Caco-2 (cell line): ENCODE data around the gene ZNF880. TPM values are rescaled to one million over a fixed set of nuclear protein-coding genes. Genes with fewer than 3 reads are reported as not detected.
A peak's percentile ranks its signal among the peaks of the same experiment; 100 is the strongest.

ENCODE experiments used
- BruUV-seq: library from RNA; stranded (reverse); fragments of 400-500 nt; replicated peaks from 2 replicates; lab custom pipeline; 2021; lab: Mats Ljungman, UMichigan
- CTCF ChIA-PET: fragments of 300-600 bp; sonication (Branson Sonifier 250); formaldehyde crosslinking; loops from one replicate; lab custom pipeline; 2022; ENCODE audit warnings: antibody characterized with exemption; lab: Charles Lee
- POLR2A ChIA-PET: fragments of 300-600 bp; sonication (Branson Sonifier 250); formaldehyde crosslinking; loops from one replicate; lab custom pipeline; 2022; ENCODE audit warnings: antibody characterized with exemption; lab: Charles Lee
- DNase-seq, 2 experiments: peaks; one replicate each; pipeline versions ENCODE4 v3.0.0 to v3.0.0-alpha.2; 2020 to 2022
- H3K27me3 ChIP-seq: replicated peaks from 2 replicates; pipeline ENCODE4 v1.6.0; 2011; ENCODE audit warnings: low read length; ENCODE audit not compliant: control insufficient read depth, insufficient read depth
- H3K36me3 ChIP-seq: 2 replicates; pipeline ENCODE4 v1.5.1; 2011; ENCODE audit warnings: low read length; ENCODE audit not compliant: control insufficient read depth, insufficient read depth
- H3K4me1 ChIP-seq: fragments of 250-450 bp; sonication (Bioruptor Pico); 2 replicates; pipeline ENCODE4 v1.5.1; 2020; ENCODE audit warnings: mild to moderate bottlenecking
- H3K4me3 ChIP-seq: 2 replicates; pipeline ENCODE4 v1.5.1; 2011; ENCODE audit warnings: low read depth, mild to moderate bottlenecking, control low read depth, low read length
- H3K9me3 ChIP-seq: fragments of 250-450 bp; sonication (Bioruptor Pico); 2 replicates; pipeline ENCODE4 v1.5.1; 2020; ENCODE audit warnings: mild to moderate bottlenecking, moderate library complexity
- H3K27ac Mint-ChIP-seq: one replicate; pipeline ENCODE4 v1.8.0; 2022; ENCODE audit warnings: mixed read lengths; ENCODE audit not compliant: unreplicated experiment
- H3K27me3 Mint-ChIP-seq: one replicate; pipeline ENCODE4 v1.8.0; 2022; ENCODE audit warnings: mixed read lengths; ENCODE audit not compliant: insufficient read depth, unreplicated experiment
- H3K36me3 Mint-ChIP-seq: one replicate; pipeline ENCODE4 v1.8.0; 2022; ENCODE audit warnings: mild to moderate bottlenecking, mixed read lengths; ENCODE audit not compliant: insufficient read depth, unreplicated experiment
- H3K4me1 Mint-ChIP-seq: one replicate; pipeline ENCODE4 v1.8.0; 2022; ENCODE audit warnings: low read depth, mixed read lengths; ENCODE audit not compliant: unreplicated experiment
- H3K4me3 Mint-ChIP-seq: one replicate; pipeline ENCODE4 v1.8.0; 2022; ENCODE audit warnings: mild to moderate bottlenecking, moderate library complexity, mixed read lengths; ENCODE audit not compliant: unreplicated experiment
- H3K9me3 Mint-ChIP-seq: one replicate; pipeline ENCODE4 v1.8.0; 2022; ENCODE audit warnings: mixed read lengths; ENCODE audit not compliant: unreplicated experiment
- CTCF ChIP-seq, 2 experiments: fragments of 200-600 bp in 1 of 2; IDR thresholded peaks; 1 replicate in 1 of 2; 2 replicates in 1 of 2; pipeline versions ENCODE4 v1.5.1 to v1.8.0; 2011 to 2022; ENCODE audit warnings: antibody characterized with exemption in 1 of 2, control low read depth in 1 of 2, inconsistent platforms in 1 of 2, low read depth in 1 of 2, low read length in 1 of 2, mild to moderate bottlenecking in 1 of 2, moderate library complexity in 1 of 2; ENCODE audit not compliant: insufficient read depth in 1 of 2, severe bottlenecking in 1 of 2, unreplicated experiment in 1 of 2
- intact Hi-C: fragments of 100-400 bp; cut with micrococcal nuclease; formaldehyde crosslinking; loops from one replicate; pipeline ENCODE4 v1.10.0; 2022; ENCODE audit not compliant: unreplicated experiment
- total RNA-seq: library from RNA; stranded (reverse); gene quantifications from 2 replicates; pipeline ENCODE4 v1.2.3, GENCODE V29; 2022

The ZNF880 gene
- total RNA-seq, 1 experiment from 2014 or later: 2.0 TPM

GRCh38 chr19:52343548-52343947 is 26.2 kb upstream of the ZNF880 start:
- ChIA-PET CTCF (no interaction called here), POLR2A (no interaction called here)
- Histone ChIP-seq H3K36me3 (no peaks in the 10 kb centered on the region), H3K27me3 (no peaks in the 10 kb centered on the region), H3K4me1 (no peaks in the 10 kb centered on the region), H3K9me3 (peaks cover 21% of the 10 kb centered on the region), H3K4me3 (no peak overlapping the region)
- Mint-ChIP-seq H3K9me3 (peaks cover 41% of the 10 kb centered on the region), H3K36me3 (peaks cover 7% of the 10 kb centered on the region), H3K27me3 (no peaks in the 10 kb centered on the region), H3K4me3 (no peak overlapping the region), H3K27ac (no peak overlapping the region), H3K4me1 (no peaks in the 10 kb centered on the region)
- DNase-seq: peak; percentile 37 to 40
- peak in 1 of 2 experiments; percentile 30 for TF ChIP-seq CTCF (IDR thresholded peaks at IDR 0.05; ENCODE audit: insufficient read depth in 1 of 2, low read depth in 1 of 2, low read length in 1 of 2, severe bottlenecking in 1 of 2, unreplicated experiment in 1 of 2)
- BruUV-seq: no TSS peak
- intact Hi-C loops: no loop called here

GRCh38 chr19:52345162-52345561 is 24.6 kb upstream of the ZNF880 start:
- Histone ChIP-seq H3K36me3 (no peaks in the 10 kb centered on the region), H3K9me3 (peaks cover 12% of the 10 kb centered on the region), H3K4me3 (no peak overlapping the region), H3K4me1 (no peaks in the 10 kb centered on the region), H3K27me3 (no peaks in the 10 kb centered on the region)
- Mint-ChIP-seq H3K27me3 (no peaks in the 10 kb centered on the region), H3K4me1 (no peaks in the 10 kb centered on the region), H3K9me3 (peaks cover 41% of the 10 kb centered on the region), H3K36me3 (peaks cover 7% of the 10 kb centered on the region), H3K27ac (no peak overlapping the region), H3K4me3 (no peak overlapping the region)
- no peak for DNase-seq
- intact Hi-C loops: no loop called here
- POLR2A ChIA-PET: no interaction called here
- BruUV-seq: no TSS peak
- TF ChIP-seq CTCF (IDR thresholded peaks at IDR 0.05; ENCODE audit: insufficient read depth in 1 of 2, low read depth in 1 of 2, low read length in 1 of 2, severe bottlenecking in 1 of 2, unreplicated experiment in 1 of 2): no peak
- CTCF ChIA-PET: no interaction called here

DNA sequence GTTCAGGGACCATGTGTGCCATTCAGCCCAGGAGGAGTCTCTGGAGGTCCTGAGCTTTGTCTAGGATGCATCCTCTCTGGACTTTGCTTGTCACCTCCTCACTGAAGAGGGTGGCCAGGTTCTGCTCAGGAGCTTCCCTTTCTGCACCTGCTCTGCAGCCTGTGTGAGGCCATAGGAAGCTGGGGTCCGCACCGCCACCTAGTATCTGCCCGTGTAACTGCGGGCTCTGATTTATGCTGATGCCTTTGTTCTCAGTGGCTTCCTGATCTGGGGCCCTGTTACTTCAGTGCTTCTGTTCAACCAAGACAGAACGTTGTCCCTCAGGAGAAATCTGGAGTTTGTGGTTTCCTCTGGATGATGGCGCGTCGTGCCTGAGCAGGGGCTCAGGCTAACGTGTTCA is 18.2 kb upstream of the ZNF880 start:
- Mint-ChIP-seq H3K27ac (no peak overlapping the region), H3K36me3 (no peaks in the 10 kb centered on the region), H3K4me1 (no peaks in the 10 kb centered on the region), H3K9me3 (peaks cover 42% of the 10 kb centered on the region), H3K27me3 (no peaks in the 10 kb centered on the region), H3K4me3 (no peak overlapping the region)
- ChIA-PET CTCF (no interaction called here), POLR2A (no interaction called here)
- no peak for DNase-seq
- no peak for TF ChIP-seq CTCF (IDR thresholded peaks at IDR 0.05; ENCODE audit: insufficient read depth in 1 of 2, low read depth in 1 of 2, low read length in 1 of 2, severe bottlenecking in 1 of 2, unreplicated experiment in 1 of 2)
- intact Hi-C loops: no loop called here
- Histone ChIP-seq H3K27me3 (no peaks in the 10 kb centered on the region), H3K4me1 (no peaks in the 10 kb centered on the region), H3K4me3 (no peak overlapping the region), H3K36me3 (no peaks in the 10 kb centered on the region), H3K9me3 (peaks cover 14% of the 10 kb centered on the region)
- no TSS peak for BruUV-seq
